NCI-H460 (cell line): ENCODE data around the gene ASL. TPM values are rescaled to one million over a fixed set of nuclear protein-coding genes. Genes with fewer than 3 reads are reported as not detected.
"Not testable (repeated sequence)": the region's sequence is repeated elsewhere in the genome, so short reads cannot be mapped to it uniquely, and the experiment has no call there.

ENCODE experiments used
- DNase-seq: peaks from one replicate; pipeline ENCODE4 v3.0.0-alpha.2; 2016; ENCODE audit warnings: low read depth; ENCODE audit errors: extremely low read depth
- total RNA-seq: library from RNA; depleted of rRNA; stranded (reverse); fragments of >200 nt; shearing (Covaris generic); gene quantifications from 2 replicates; pipeline ENCODE4 v1.2.3, GENCODE V29; 2014

Gene ASL
- total RNA-seq, 1 experiment from 2014 or later, result 12.6 TPM

GRCh38 chr7:66072208-66072607 lies 3.4 kb upstream of the ASL start:
- not testable (repeated sequence) for DNase-seq

GRCh38 chr7:66076462-66077329 lies 1.1 kb downstream of the ASL start:
- DNase-seq, result no peak

- DNase-seq, result no peak
These were observed 2.4 kb downstream of the ASL start for GRCh38 chr7:66078067-66078466.

- no peak for DNase-seq
These were observed 6.5 kb downstream of the ASL start for GRCh38 chr7:66082083-66082482.

GRCh38 chr7:66082886-66083415 lies 7.3 kb downstream of the ASL start:
- no peak for DNase-seq

- no peak for DNase-seq
These were observed 8.1 kb downstream of the ASL start for GRCh38 chr7:66083677-66084076.

- no peak for DNase-seq
These were observed 13.5 kb downstream of the ASL start for GRCh38 chr7:66088861-66089838.

- DNase-seq, result no peak
These were observed 17.0 kb downstream of the ASL start for GRCh38 chr7:66092654-66093053.

- no peak for DNase-seq
These were observed 19.4 kb downstream of the ASL start for GRCh38 chr7:66095010-66095409.

- no peak for DNase-seq
These were observed 23.6 kb downstream of the ASL start for GRCh38 chr7:66099232-66099550.

- peak; percentile 69 for DNase-seq
These were observed 24.2 kb downstream of the ASL start for GRCh38 chr7:66099551-66100407.

- no peak for DNase-seq
These were observed 24.9 kb downstream of the ASL start for GRCh38 chr7:66100408-66101050.

- not testable (repeated sequence) for DNase-seq
These were observed 26.5 kb downstream of the ASL start for GRCh38 chr7:66102168-66102567.

- not testable (repeated sequence) for DNase-seq
These were observed 28.4 kb downstream of the ASL start for GRCh38 chr7:66103994-66104393.

- DNase-seq, result no peak
These were observed 29.7 kb downstream of the ASL start for GRCh38 chr7:66105263-66105748.

- DNase-seq, result not testable (repeated sequence)
These were observed 32.8 kb downstream of the ASL start for GRCh38 chr7:66108410-66108809.

GRCh38 chr7:66110856-66111255 lies 35.2 kb downstream of the ASL start:
- no peak for DNase-seq

- peak; percentile 60 for DNase-seq
These were observed 39.4 kb downstream of the ASL start, which contains the start of gene CRCP for GRCh38 chr7:66114743-66115649. TSS of gene CRCP (plus strand) at chr7:66114847. CDS start at chr7:66114963, 116 bp downstream.
